Activated B cell treated with CpG ODN at 0.5 μM for 24 hours (primary cell): ENCODE measurements around the gene LPAR4. TPM values are rescaled to one million over a fixed set of nuclear protein-coding genes. Genes with fewer than 3 reads are reported as not detected.

Experiments
- ATAC-seq: fragments of 200-7000 bp; cut with Tn5 transposase; one replicate; pipeline ENCODE4 v1.10.0; 2021; ENCODE audit warnings: low read depth, mild to moderate bottlenecking, moderate library complexity
- CTCF ChIA-PET: fragments of 350-600 bp; sonication (Branson Sonifier 250); formaldehyde crosslinking; loops from one replicate; lab custom pipeline; 2021; ENCODE audit warnings: antibody characterized with exemption; lab: Charles Lee
- POLR2A ChIA-PET: fragments of 350-600 bp; sonication (Branson Sonifier 250); formaldehyde crosslinking; loops from one replicate; lab custom pipeline; 2021; ENCODE audit warnings: antibody characterized with exemption; lab: Charles Lee
- DNase-seq: peaks from one replicate; pipeline ENCODE4 v3.0.0; 2022
- H3K27ac Mint-ChIP-seq: one replicate; pipeline ENCODE4 v1.8.0; 2020; ENCODE audit warnings: mixed read lengths
- H3K27me3 Mint-ChIP-seq: one replicate; pipeline ENCODE4 v1.8.0; 2021; ENCODE audit warnings: mixed read lengths
- H3K36me3 Mint-ChIP-seq: one replicate; pipeline ENCODE4 v1.8.0; 2021; ENCODE audit warnings: low read depth, mixed read lengths
- H3K4me1 Mint-ChIP-seq: one replicate; pipeline ENCODE4 v1.8.0; 2021; ENCODE audit warnings: mixed read lengths
- H3K4me3 Mint-ChIP-seq: one replicate; pipeline ENCODE4 v1.8.0; 2020; ENCODE audit warnings: mild to moderate bottlenecking, mixed read lengths
- H3K9me3 Mint-ChIP-seq: one replicate; pipeline ENCODE4 v1.8.0; 2020; ENCODE audit warnings: mixed read lengths
- intact Hi-C: fragments of 100-400 bp; cut with micrococcal nuclease; formaldehyde crosslinking; loops from one replicate; pipeline ENCODE4 v1.15.1; 2024
- total RNA-seq: library from RNA; stranded (reverse); gene quantifications from 2 replicates; pipeline ENCODE4 v1.2.3, GENCODE V29; 2022
- TF ChIP-seq, protein P1 (sequence below): fragments of 200-600 bp; IDR thresholded peaks from one replicate; pipeline ENCODE4 v1.8.0; 2022; ENCODE audit warnings: antibody characterized with exemption, mild to moderate bottlenecking

Gene LPAR4
- 0.11 TPM in 1 of 2 replicates, not detected in the other for total RNA-seq

GRCh38 chrX:78747489-78747888 lies at the start of gene LPAR4:
LPAR4 (plus strand) TSS chrX:78747720; CDS start chrX:78754870, 7,150 bp downstream.
- ATAC-seq: no peak
- ChIA-PET POLR2A (no interaction called here), CTCF (no interaction called here)
- no peaks in the 10 kb centered on the region for H3K9me3 Mint-ChIP-seq
- DNase-seq: no peak
- TF ChIP-seq, protein P1, sequence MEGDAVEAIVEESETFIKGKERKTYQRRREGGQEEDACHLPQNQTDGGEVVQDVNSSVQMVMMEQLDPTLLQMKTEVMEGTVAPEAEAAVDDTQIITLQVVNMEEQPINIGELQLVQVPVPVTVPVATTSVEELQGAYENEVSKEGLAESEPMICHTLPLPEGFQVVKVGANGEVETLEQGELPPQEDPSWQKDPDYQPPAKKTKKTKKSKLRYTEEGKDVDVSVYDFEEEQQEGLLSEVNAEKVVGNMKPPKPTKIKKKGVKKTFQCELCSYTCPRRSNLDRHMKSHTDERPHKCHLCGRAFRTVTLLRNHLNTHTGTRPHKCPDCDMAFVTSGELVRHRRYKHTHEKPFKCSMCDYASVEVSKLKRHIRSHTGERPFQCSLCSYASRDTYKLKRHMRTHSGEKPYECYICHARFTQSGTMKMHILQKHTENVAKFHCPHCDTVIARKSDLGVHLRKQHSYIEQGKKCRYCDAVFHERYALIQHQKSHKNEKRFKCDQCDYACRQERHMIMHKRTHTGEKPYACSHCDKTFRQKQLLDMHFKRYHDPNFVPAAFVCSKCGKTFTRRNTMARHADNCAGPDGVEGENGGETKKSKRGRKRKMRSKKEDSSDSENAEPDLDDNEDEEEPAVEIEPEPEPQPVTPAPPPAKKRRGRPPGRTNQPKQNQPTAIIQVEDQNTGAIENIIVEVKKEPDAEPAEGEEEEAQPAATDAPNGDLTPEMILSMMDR: no peak
- intact Hi-C loops: no loop called here
- no peak within 1 kb of the TSS for H3K27ac Mint-ChIP-seq
- H3K4me3 Mint-ChIP-seq: no peak within 1 kb of the TSS
- no peaks in the 10 kb centered on the region for H3K36me3 Mint-ChIP-seq
- peaks cover 7% of the 10 kb centered on the region for H3K4me1 Mint-ChIP-seq
- no peaks in the 10 kb centered on the region for H3K27me3 Mint-ChIP-seq

GRCh38 chrX:78706071-78706470 lies 41.4 kb upstream of the LPAR4 start:
- no peaks in the 10 kb centered on the region for H3K27me3 Mint-ChIP-seq
- ChIA-PET CTCF (no interaction called here), POLR2A (no interaction called here)
- no peak for DNase-seq
- H3K4me3 Mint-ChIP-seq: no peak overlapping the region
- TF ChIP-seq, protein P1: no peak
- intact Hi-C loops: no loop called here
- H3K27ac Mint-ChIP-seq: no peak overlapping the region
- H3K9me3 Mint-ChIP-seq: no peaks in the 10 kb centered on the region
- no peaks in the 10 kb centered on the region for H3K36me3 Mint-ChIP-seq
- H3K4me1 Mint-ChIP-seq: peaks cover 3% of the 10 kb centered on the region
- no peak for ATAC-seq

- TF ChIP-seq, protein P1: no peak
- H3K36me3 Mint-ChIP-seq: no peaks in the 10 kb centered on the region
- ChIA-PET CTCF (interaction anchor here (1.8 kb wide), 1 partner anchor 373 kb away, joined by 5 read pairs; no protein-coding TSS in a partner anchor), POLR2A (no interaction called here)
- H3K4me3 Mint-ChIP-seq: no peak overlapping the region
- DNase-seq (no peak), ATAC-seq (no peak)
- H3K9me3 Mint-ChIP-seq: no peaks in the 10 kb centered on the region
- peaks cover 3% of the 10 kb centered on the region for H3K4me1 Mint-ChIP-seq
- no peak overlapping the region for H3K27ac Mint-ChIP-seq
- H3K27me3 Mint-ChIP-seq: no peaks in the 10 kb centered on the region
- intact Hi-C loops: no loop called here
Measured at GRCh38 chrX:78708262-78708661, 39.3 kb upstream of the LPAR4 start.

- no peaks in the 10 kb centered on the region for H3K36me3 Mint-ChIP-seq
- TF ChIP-seq, protein P1: no peak
- no peak for DNase-seq
- H3K9me3 Mint-ChIP-seq: no peaks in the 10 kb centered on the region
- intact Hi-C loops: no loop called here
- CTCF ChIA-PET: interaction anchor here (1.8 kb wide), 1 partner anchor 372 kb away, joined by 5 read pairs; no protein-coding TSS in a partner anchor
- no peaks in the 10 kb centered on the region for H3K27me3 Mint-ChIP-seq
- no peak for ATAC-seq
- H3K4me1 Mint-ChIP-seq: peaks cover 3% of the 10 kb centered on the region
- H3K4me3 Mint-ChIP-seq: no peak overlapping the region
- POLR2A ChIA-PET: no interaction called here
- no peak overlapping the region for H3K27ac Mint-ChIP-seq
Measured at GRCh38 chrX:78708816-78709215, 38.7 kb upstream of the LPAR4 start.

DNA sequence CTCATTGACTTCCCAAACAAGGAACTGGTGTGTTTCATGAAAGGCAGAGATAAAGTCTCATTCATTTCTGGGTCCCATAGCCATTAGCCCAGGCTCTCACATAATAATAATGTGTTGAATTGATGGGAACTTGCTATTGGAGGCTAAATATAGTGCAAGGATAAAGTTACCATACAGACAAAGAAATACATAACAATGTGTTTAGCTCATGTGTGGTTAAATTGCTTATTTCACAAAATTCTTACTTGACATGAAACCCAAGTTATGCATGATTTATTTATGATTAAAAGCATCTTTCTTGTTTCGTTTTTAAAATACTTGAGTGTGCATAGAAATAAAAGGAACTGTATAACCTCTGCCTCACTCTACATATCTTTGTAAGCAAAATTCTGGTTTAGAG lies 37.3 kb upstream of the LPAR4 start:
- DNase-seq: no peak
- Mint-ChIP-seq H3K27me3 (no peaks in the 10 kb centered on the region), H3K4me1 (peaks cover 3% of the 10 kb centered on the region), H3K27ac (no peak overlapping the region), H3K4me3 (no peak overlapping the region), H3K9me3 (no peaks in the 10 kb centered on the region), H3K36me3 (no peaks in the 10 kb centered on the region)
- ChIA-PET CTCF (no interaction called here), POLR2A (no interaction called here)
- TF ChIP-seq, protein P1: no peak
- no peak for ATAC-seq
- intact Hi-C loops: no loop called here
